LNCaP clone FGC (cell line): ENCODE data around the gene HIGD2B.
"Not testable (repeated sequence)": the region's sequence is repeated elsewhere in the genome, so short reads cannot be mapped to it uniquely, and the experiment has no call there.

ENCODE experiments used
- DNase-seq: peaks from one replicate; pipeline ENCODE4 v3.0.0-alpha.2; 2011; ENCODE audit warnings: low read depth
- H3K4me3 ChIP-seq: 2 replicates; pipeline ENCODE4 v1.5.1; 2011; ENCODE audit warnings: mild to moderate bottlenecking, low read depth, low read length, control low read depth
- CTCF ChIP-seq: IDR thresholded peaks from 2 replicates; pipeline ENCODE4 v1.5.1; 2012; ENCODE audit warnings: mild to moderate bottlenecking; ENCODE audit not compliant: control insufficient read depth, insufficient read depth; ENCODE audit errors: extremely low read depth

HIGD2B gene

GRCh38 chr15:72685925-72686794 lies at the start of gene HIGD2B, which contains the start of gene BBS4:
HIGD2B (minus strand) TSS chr15:72686182; CDS start chr15:72676374, 9,808 bp downstream.
BBS4 (plus strand) TSS chr15:72686207; CDS start chr15:72686228, 21 bp downstream.
- peak; percentile 75 for DNase-seq
- H3K4me3 ChIP-seq, result peak within 1 kb of the TSS; percentile 95
- TF ChIP-seq CTCF, result no peak

- no peak overlapping the region for H3K4me3 ChIP-seq
- no peak for TF ChIP-seq CTCF
- no peak for DNase-seq
Observed at GRCh38 chr15:72735111-72735510, 49.1 kb upstream of the HIGD2B start.

- DNase-seq, result peak; percentile 95
Observed at GRCh38 chr15:72733941-72734738, 48.2 kb upstream of the HIGD2B start.

GRCh38 chr15:72732516-72732915 lies 46.5 kb upstream of the HIGD2B start:
- 0 out of 2 replicates have a peak, but pooled peaks have one; percentile 7 for TF ChIP-seq CTCF
- H3K4me3 ChIP-seq, result no peak overlapping the region
- DNase-seq, result no peak

More at GRCh38 chr15:72733941-72734738, 48.2 kb upstream of the HIGD2B start:
- TF ChIP-seq CTCF, result no peak
- H3K4me3 ChIP-seq, result no peak overlapping the region

GRCh38 chr15:72732086-72732485 lies 46.1 kb upstream of the HIGD2B start:
- no peak for TF ChIP-seq CTCF
- H3K4me3 ChIP-seq, result no peak overlapping the region
- no peak for DNase-seq

- no peak overlapping the region for H3K4me3 ChIP-seq
- DNase-seq, result no peak
- TF ChIP-seq CTCF, result no peak
Observed at GRCh38 chr15:72728821-72729220, 42.8 kb upstream of the HIGD2B start.

GRCh38 chr15:72728249-72728648 lies 42.3 kb upstream of the HIGD2B start:
- not testable (repeated sequence) for DNase-seq, H3K4me3 ChIP-seq
